ENCODE measurements around the gene GIT2.
"Not testable (repeated sequence)": the region's sequence is repeated elsewhere in the genome, so short reads cannot be mapped to it uniquely, and the experiment has no call there.

The GIT2 gene

GRCh38 chr12:110010853-110011723, 14.9 kb upstream of the GIT2 start:
- Histone ChIP-seq H3K27ac (no peak overlapping the region), H3K27me3 (no peaks in the 10 kb centered on the region), H3K36me3 (peaks cover 21 to 43% (median 37%) of the 10 kb centered on the region in 3 donors), H3K4me3 (no peak overlapping the region), H3K4me1 (no peaks in the 10 kb centered on the region), H3K9me3 (no peaks in the 10 kb centered on the region)
- no peak for DNase-seq
- no peak for TF ChIP-seq CTCF (IDR thresholded peaks at IDR 0.05)
- intact Hi-C loops (cut with DNase I; ENCODE audit: low total_unique reads) = loop anchor here (10.0 kb wide), 1 partner anchor 74 kb away; no protein-coding TSS in a partner anchor

GRCh38 chr12:110008681-110009398, 12.7 kb upstream of the GIT2 start:
- H3K27ac ChIP-seq; DNase-seq; H3K4me1 ChIP-seq; H3K4me3 ChIP-seq; H3K9me3 ChIP-seq; intact Hi-C loops (cut with DNase I; ENCODE audit: low total_unique reads); H3K27me3 ChIP-seq: not testable (repeated sequence)
- H3K36me3 ChIP-seq = peaks cover 11 to 21% (median 18%) of the 10 kb centered on the region in 3 donors

GRCh38 chr12:110007881-110008280, 11.7 kb upstream of the GIT2 start:
- Histone ChIP-seq H3K36me3 (peaks cover 2 to 11% (median 9%) of the 10 kb centered on the region in 3 donors), H3K4me3 (no peak overlapping the region), H3K27me3 (no peaks in the 10 kb centered on the region), H3K4me1 (peaks cover 0 to under 1% (median 0%) of the 10 kb centered on the region in 4 donors), H3K9me3 (no peaks in the 10 kb centered on the region), H3K27ac (no peak overlapping the region)
- no peak for TF ChIP-seq CTCF (IDR thresholded peaks at IDR 0.05)
- intact Hi-C loops (cut with DNase I; ENCODE audit: low total_unique reads) = no loop called here
- no peak for DNase-seq

GRCh38 chr12:110006115-110006514, 9.9 kb upstream of the GIT2 start:
- no peak for DNase-seq
- Histone ChIP-seq H3K27me3 (no peaks in the 10 kb centered on the region), H3K4me3 (no peak overlapping the region), H3K27ac (no peak overlapping the region), H3K36me3 (no peaks in the 10 kb centered on the region), H3K4me1 (peaks cover 0 to 18% (median 10%) of the 10 kb centered on the region in 4 donors), H3K9me3 (no peaks in the 10 kb centered on the region)
- intact Hi-C loops (cut with DNase I; ENCODE audit: low total_unique reads) = no loop called here
- no peak for TF ChIP-seq CTCF (IDR thresholded peaks at IDR 0.05)

GRCh38 chr12:110005319-110005973, 9.3 kb upstream of the GIT2 start:
- intact Hi-C loops (cut with DNase I; ENCODE audit: low total_unique reads) = no loop called here
- Histone ChIP-seq H3K4me3 (no peak overlapping the region), H3K27me3 (no peaks in the 10 kb centered on the region), H3K4me1 (peaks cover 0 to 24% (median 13%) of the 10 kb centered on the region in 4 donors), H3K9me3 (no peaks in the 10 kb centered on the region), H3K27ac (no peak overlapping the region), H3K36me3 (no peaks in the 10 kb centered on the region)
- DNase-seq = no peak
- no peak for TF ChIP-seq CTCF (IDR thresholded peaks at IDR 0.05)
